Measurements from ENCODE around the gene HOMER2.

DNA sequence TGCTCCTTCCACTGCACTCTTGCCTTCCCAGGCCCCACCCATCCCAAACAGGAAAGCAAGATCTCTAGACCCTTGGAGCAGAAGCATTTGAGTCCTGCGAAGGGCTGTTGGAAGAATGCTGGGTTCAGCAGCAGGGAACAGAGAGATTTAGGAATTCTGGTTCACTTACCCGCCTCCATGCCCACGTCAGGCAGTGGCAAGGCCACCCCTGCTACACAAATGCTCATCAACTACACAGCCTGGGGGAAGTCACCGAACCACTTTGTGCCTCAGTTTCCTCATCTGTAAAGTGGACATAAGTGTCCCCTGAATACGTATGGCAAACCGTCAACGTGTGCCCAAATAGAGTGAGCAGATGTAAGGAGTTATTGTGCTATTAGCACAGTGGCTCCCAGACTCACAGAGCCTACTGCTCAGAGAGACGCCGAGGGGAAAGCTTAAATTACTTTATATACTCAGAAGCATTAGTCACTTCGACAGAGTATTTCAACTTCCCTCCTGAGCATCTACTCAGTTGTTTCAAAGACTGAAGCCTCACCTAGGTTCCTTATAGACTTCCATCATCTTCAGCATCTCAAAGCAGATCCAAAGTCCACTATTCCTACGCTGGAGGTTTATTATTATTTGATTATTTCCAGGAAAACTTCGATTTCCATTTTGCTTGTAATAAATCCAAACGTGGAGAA is 905 bp downstream of the HOMER2 start:
- TF ChIP-seq POLR2A (IDR thresholded peaks at IDR 0.05; ENCODE audit: low read length) (no peak), GATA1 (IDR thresholded peaks at IDR 0.05; ENCODE audit: low read depth, low read length) (no peak)
